HG03469 (cell line): ENCODE results near the gene MRPL12.
"Not testable (repeated sequence)": the region's sequence is repeated elsewhere in the genome, so short reads cannot be mapped to it uniquely, and the experiment has no call there.

Experiments used
- ATAC-seq: cut with Tn5 transposase; IDR thresholded peaks from one replicate; pipeline ENCODE4 v1.9.1; 2021; ENCODE audit warnings: mild to moderate bottlenecking, moderate library complexity, moderate number of reproducible peaks; ENCODE audit not compliant: unreplicated experiment

The MRPL12 gene

GRCh38 chr17:81702934-81703746 is at the start of gene MRPL12:
TSS of gene MRPL12 (plus strand) at chr17:81703367. CDS start at chr17:81703502, 135 bp downstream.
- ATAC-seq: peak; percentile 55

GRCh38 chr17:81655378-81656117 is 47.6 kb upstream of the MRPL12 start:
- ATAC-seq: no peak

GRCh38 chr17:81656118-81656743 is 46.9 kb upstream of the MRPL12 start, which contains the start of gene PDE6G:
TSS of gene PDE6G (minus strand) at chr17:81656542. CDS start at chr17:81653305, 3,237 bp downstream.
- ATAC-seq: no peak

GRCh38 chr17:81656835-81657234 is 46.3 kb upstream of the MRPL12 start:
- ATAC-seq: no peak

DNA sequence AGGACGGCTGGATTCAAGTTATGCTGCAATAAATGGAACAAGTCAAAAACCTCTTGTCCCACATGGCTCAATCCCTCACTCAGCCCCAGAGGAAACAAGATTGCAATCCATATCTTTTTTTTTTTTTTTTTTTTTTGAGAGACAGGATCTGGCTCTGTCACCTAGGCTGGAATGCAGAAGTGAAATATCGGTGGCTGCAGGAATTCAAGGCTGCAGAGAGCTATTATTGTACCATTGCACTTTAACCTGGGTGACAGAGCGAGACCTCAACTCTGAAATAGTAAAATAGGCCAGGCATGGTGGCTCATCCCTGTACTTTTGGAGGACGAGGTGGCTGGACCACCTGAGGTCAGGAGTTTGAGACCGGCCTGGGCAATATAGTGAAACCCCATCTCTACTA is 44.1 kb upstream of the MRPL12 start:
- ATAC-seq: no peak

DNA sequence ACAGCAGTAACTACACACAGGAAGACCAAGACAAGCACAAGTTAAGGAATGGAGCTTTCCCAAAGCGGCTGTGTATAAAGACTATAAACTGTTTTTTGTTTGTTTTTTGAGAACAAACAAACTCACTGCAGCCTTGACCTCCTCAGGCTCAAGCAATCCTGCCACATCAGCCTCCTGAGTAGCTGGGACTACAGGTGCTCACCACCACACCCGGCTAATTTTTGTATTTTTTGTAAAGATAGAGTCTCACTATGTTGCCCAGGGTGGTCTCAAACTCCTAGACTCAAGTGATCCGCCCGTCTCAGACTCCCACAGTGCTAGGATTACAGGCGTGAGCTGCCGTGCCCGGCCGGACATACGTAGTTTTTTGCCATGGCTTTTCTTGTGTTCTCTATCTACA is 42.7 kb upstream of the MRPL12 start:
- no peak for ATAC-seq

- ATAC-seq: no peak
Observed at GRCh38 chr17:81662002-81662401, 41.2 kb upstream of the MRPL12 start.

DNA sequence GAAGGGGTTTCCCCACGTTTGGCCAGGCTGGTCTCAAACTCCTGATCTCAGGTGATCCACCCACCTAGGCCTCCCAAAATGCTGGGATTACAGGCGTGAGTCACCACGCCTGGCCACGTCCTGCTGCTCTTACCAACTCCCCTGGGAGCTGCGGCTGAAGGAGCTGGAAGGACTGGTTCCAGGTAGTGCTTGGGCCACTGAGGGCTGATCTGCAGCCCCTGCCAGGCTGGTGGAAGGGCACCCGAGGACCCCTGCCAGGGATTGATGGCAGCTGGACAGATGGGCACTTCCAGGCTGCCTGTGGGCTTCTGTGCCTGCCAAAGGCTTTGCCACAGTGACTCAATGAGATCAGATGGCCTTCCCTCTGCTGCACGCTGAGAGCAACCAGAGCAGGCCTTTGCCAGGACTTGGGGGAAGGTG is 39.1 kb upstream of the MRPL12 start:
- no peak for ATAC-seq

GRCh38 chr17:81665205-81666091 is 37.7 kb upstream of the MRPL12 start:
- ATAC-seq: no peak

- no peak for ATAC-seq
Observed at GRCh38 chr17:81666092-81666341, 37.1 kb upstream of the MRPL12 start.

DNA sequence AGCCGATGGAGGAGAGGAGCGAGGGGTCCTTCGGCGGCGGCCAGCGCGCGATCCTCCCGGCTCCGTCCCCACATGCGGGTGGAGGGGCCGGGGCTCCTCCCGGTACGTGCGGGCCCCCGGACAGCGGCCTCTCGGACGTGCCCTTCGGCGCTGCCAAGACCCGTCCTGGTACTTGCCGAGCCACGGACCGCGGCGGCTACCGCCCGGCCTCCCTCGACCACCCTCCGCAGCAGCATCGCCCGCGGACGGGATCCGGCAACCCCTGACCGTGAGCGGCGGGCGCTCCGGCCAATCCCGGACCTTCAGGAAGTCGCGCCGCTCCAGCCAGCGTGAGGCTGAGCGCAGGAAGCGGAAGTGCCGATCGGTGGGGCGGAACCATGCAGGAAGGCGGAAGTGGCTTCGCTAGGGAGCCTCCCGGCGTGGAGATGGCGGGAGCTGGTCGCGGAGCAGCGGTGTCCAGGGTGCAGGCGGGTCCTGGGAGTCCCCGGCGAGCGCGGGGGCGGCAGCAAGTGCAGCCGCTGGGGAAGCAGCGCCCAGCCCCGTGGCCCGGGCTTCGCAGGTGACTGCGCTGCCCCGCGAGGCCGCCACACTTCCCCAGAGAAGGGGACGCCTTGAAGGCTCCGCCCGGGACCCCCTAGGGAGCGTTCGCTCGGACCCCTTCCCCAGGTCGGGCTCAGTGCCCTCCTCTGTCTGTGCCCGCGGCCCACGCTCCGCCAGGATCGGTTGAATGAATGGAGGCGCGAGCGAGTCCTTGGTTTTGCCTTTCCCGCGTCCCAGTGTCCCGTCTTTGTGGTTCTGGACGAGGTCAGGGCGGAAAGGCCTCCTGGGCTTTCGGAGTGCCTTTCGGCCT is 36.6 kb upstream of the MRPL12 start, which contains the start of the genes CCDC137 and OXLD1:
CCDC137 (plus strand) TSS at position 396 of the 850 bp plus-strand sequence; CDS start at position 426, 30 bp downstream.
OXLD1 (minus strand) TSS at position 264 of the 850 bp plus-strand sequence; CDS start at position 236, 28 bp downstream.
- ATAC-seq: peak; percentile 85

GRCh38 chr17:81667754-81668153 is 35.4 kb upstream of the MRPL12 start:
- no peak for ATAC-seq

GRCh38 chr17:81672504-81672903 is 30.7 kb upstream of the MRPL12 start:
- ATAC-seq: no peak

- no peak for ATAC-seq
Observed at GRCh38 chr17:81672954-81673353, 30.2 kb upstream of the MRPL12 start.

DNA sequence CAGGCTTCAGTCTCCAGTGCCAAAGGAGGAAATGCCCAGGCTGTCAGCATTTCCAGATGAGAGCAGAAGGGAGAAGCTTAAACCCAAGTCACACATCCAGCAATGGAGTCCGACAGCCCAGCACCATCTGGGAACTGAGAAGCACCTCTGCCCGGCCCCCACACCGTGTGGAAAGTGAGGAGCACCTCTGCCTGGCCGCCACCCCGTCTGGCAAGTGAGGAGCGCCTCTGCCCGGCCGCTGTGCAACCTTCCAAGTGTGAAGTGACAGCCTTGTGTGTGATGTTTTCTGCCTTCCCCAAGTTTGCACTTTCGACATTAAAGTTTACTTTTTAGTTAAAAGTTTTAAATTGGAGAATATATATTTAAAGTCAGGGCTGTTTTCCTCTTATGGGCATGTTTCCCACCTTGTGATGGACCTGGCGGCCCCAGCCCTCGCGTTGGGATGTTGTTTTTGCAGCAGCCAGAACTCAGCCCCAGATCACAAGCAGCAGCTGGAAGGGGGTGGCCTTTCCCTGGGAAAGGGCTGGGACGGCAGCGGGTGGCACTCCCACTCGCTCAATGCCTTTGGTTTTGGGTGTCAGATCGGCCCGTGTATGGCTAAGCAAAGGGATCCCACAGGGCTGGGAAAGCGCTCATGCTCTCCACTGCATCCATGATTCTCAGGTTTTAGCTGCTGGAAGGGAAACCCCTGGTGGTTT is 29.5 kb upstream of the MRPL12 start:
- ATAC-seq: no peak

- ATAC-seq: not testable (repeated sequence)
Observed at GRCh38 chr17:81675515-81676221, 27.5 kb upstream of the MRPL12 start.

GRCh38 chr17:81676906-81677305 is 26.3 kb upstream of the MRPL12 start:
- no peak for ATAC-seq

DNA sequence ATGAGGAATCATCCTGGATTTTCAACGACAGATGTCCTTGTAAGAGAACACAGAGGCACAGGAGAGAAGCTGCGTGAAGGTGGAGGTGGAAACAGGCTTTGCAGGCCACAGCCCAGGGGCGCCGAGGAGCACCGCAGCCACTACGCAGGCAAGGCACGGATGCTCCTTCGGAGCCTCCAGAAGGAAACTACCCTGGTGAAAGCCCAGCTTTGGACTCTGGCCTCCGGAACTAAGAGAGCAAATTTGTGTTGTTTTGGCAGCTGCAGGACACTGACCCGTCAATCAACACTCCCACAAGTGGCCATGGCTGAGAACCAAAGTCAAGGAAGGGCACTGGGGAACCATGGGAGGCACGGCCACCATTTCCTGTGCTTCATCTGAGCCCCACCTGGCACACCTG is 23.0 kb upstream of the MRPL12 start:
- no peak for ATAC-seq
